Ectodermal cell (in vitro differentiated cells): Measurements from ENCODE around the gene CD300LF.

Experiments used
- H3K27ac ChIP-seq: 2 replicates; pipeline ENCODE4 v1.7.0; 2013; ENCODE audit warnings: mild to moderate bottlenecking, low read depth, low read length; ENCODE audit not compliant: insufficient read depth, poor library complexity, severe bottlenecking
- H3K27me3 ChIP-seq: 2 replicates; pipeline ENCODE4 v1.7.0; 2013; ENCODE audit warnings: mild to moderate bottlenecking, low read length; ENCODE audit not compliant: insufficient read depth, control insufficient read depth, poor library complexity, severe bottlenecking
- H3K36me3 ChIP-seq: one replicate; pipeline ENCODE4 v1.7.0; 2013; ENCODE audit warnings: low read length; ENCODE audit not compliant: control insufficient read depth, insufficient read depth
- H3K4me1 ChIP-seq: one replicate; pipeline ENCODE4 v1.7.0; 2013; ENCODE audit warnings: low read length; ENCODE audit not compliant: control insufficient read depth, insufficient read depth
- H3K4me3 ChIP-seq: 2 replicates; pipeline ENCODE4 v1.7.0; 2013; ENCODE audit warnings: low read depth, low read length, control low read depth; ENCODE audit not compliant: insufficient read depth
- H3K9me3 ChIP-seq: 2 replicates; pipeline ENCODE4 v1.7.0; 2013; ENCODE audit warnings: mild to moderate bottlenecking, low read length, moderate library complexity; ENCODE audit not compliant: control insufficient read depth
- WGBS, 2 experiments: methylation state at CpG; one replicate each; pipeline ENCODE4 v1.1.7; 2013; ENCODE audit warnings: missing lambda C conversion rate in 2 of 2; 5-methylcytosine and 5-hydroxymethylcytosine counted together

CD300LF gene

GRCh38 chr17:74713171-74713755 lies 540 bp upstream of the CD300LF start:
- no peak overlapping the region for H3K27ac ChIP-seq
- peaks cover 4% of the 10 kb centered on the region for H3K27me3 ChIP-seq
- H3K36me3 ChIP-seq = no peaks in the 10 kb centered on the region
- H3K4me1 ChIP-seq = no peaks in the 10 kb centered on the region
- no peak overlapping the region for H3K4me3 ChIP-seq
- no peaks in the 10 kb centered on the region for H3K9me3 ChIP-seq
- WGBS, 2 experiments = 92 to 93% methylated on average over 12 of the region's 12 CpGs

DNA sequence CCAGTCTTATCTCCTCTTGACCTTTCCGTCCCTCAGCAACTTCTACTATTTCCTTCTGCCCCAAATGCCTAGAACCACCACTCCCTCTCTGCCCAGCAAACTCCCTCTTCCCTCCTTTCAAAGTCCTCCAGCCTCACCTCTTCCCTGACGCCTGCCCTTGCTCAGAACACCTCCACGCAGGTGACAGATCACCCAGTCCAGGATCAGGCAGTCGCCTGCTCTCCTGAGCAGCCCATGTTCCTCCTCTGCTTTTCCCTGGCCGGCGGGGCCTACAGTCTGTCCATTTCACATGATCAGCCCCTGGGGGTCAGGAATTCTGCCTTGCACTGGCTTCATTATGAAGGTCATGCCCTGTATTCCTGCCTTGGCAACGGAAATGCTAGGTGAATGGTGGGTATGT lies 422 bp downstream of the CD300LF start:
- peaks cover 4% of the 10 kb centered on the region for H3K27me3 ChIP-seq
- no peak overlapping the region for H3K4me3 ChIP-seq
- no peaks in the 10 kb centered on the region for H3K9me3 ChIP-seq
- WGBS, 2 experiments = 80 to 82% methylated on average over 7 of the region's 7 CpGs
- H3K36me3 ChIP-seq = no peaks in the 10 kb centered on the region
- no peak overlapping the region for H3K27ac ChIP-seq
- no peaks in the 10 kb centered on the region for H3K4me1 ChIP-seq

DNA sequence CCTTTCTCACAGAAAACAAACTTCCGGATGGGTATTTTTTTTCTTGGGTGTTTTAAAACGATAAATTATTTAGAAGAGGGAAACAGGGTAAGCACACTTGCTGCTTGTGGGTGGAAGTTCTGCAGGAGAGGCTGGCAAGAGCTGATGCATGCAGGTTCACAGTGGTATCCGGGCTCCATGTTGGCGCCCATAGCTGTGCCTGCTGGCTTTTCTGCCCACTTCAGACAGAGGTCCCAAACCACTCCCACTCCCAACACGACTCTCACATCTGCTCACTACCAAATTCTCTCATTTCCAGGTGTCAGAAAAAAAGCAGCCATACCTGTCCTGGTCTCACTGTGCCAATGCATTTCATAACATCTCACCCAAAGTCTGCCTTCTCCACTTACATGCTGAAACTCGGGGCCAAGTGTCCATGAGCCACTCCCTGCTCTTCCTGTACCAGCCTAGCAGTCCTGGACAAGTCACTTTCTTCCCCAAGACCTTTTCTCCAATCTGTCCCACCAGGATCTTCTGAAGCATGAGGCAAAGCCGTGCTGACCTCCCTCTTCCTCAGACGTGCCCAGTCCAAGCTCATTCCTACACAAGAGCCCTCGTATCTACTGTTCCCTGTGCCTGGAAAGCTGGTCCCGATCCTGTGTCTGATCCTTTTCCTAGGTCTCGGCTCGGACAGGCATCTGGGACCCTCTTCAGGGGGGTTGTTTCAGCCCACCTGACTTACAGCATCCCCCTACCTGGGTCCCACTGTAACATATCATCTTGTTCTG lies 1.5 kb downstream of the CD300LF start:
- Histone ChIP-seq H3K36me3 (no peaks in the 10 kb centered on the region), H3K9me3 (no peaks in the 10 kb centered on the region), H3K4me1 (no peaks in the 10 kb centered on the region), H3K27me3 (peaks cover 4% of the 10 kb centered on the region), H3K27ac (no peak overlapping the region), H3K4me3 (no peak overlapping the region)
- 84 to 85% methylated on average over 12 of the region's 12 CpGs for WGBS, 2 experiments

GRCh38 chr17:74704544-74704943 lies 8.2 kb downstream of the CD300LF start:
- 94 to 95% methylated on average over 8 of the region's 8 CpGs for WGBS, 2 experiments
- Histone ChIP-seq H3K27me3 (no peaks in the 10 kb centered on the region), H3K27ac (no peak overlapping the region), H3K36me3 (no peaks in the 10 kb centered on the region), H3K4me1 (no peaks in the 10 kb centered on the region), H3K9me3 (no peaks in the 10 kb centered on the region), H3K4me3 (no peak overlapping the region)

DNA sequence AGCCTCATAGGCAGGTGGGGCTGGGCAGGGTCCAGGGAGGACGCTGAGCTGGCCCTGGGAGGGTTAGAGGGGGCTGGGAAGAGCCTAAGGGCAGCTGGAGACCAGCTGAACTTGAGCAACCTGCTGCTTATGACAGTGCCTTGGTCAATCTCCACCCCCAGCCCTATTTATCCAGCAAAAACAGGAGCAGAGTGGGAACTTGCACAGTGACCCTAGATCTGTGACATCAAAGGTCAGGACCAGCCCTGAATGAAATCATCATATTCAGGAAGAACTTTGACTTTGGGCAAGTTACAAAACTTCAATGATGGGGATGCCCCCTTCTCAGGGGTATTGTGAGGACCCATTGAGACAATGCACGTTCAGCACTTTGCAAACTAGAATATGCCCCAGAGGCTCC lies 9.4 kb downstream of the CD300LF start:
- Histone ChIP-seq H3K27ac (no peak overlapping the region), H3K4me1 (no peaks in the 10 kb centered on the region), H3K9me3 (no peaks in the 10 kb centered on the region), H3K4me3 (no peak overlapping the region), H3K36me3 (no peaks in the 10 kb centered on the region), H3K27me3 (no peaks in the 10 kb centered on the region)
- WGBS, 2 experiments = 58 to 70% methylated on average over 2 of the region's 2 CpGs

DNA sequence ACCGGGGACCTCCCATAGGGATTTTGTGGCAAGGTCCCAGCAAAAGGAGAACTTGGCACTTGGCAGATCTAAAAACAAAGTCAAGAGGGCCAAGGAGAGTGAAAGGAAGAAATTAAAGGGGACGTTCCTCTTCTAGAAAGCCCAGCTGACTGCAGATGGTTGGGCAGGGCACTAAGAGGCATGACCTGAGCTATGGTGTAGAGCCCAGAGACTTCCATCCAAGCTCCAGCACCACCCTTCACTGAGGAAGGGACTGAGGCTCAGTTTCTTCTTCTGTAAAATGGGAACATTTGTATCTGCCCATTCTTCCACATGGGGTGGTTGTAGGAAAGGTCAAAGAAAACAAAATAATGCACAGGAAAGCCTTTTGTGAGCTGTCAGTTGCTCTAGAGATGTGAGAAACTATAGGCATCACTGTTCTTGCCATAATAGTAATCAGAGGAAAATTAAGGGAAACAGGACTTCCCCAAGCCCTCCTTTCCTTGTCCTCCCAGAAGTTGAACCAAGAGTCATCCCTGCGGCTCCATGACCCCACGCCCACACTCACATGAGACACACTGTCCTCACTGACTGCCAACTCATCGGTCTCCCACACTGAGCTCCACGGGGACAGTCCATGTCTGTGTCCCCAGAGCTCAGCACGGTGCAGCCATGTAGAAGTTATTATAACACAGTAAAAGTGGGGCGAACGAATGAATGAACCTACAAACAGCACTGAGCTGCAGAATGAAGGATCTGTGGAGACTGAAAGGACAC lies 10.4 kb downstream of the CD300LF start:
- Histone ChIP-seq H3K36me3 (no peaks in the 10 kb centered on the region), H3K4me1 (no peaks in the 10 kb centered on the region), H3K9me3 (no peaks in the 10 kb centered on the region), H3K27ac (no peak overlapping the region), H3K27me3 (no peaks in the 10 kb centered on the region), H3K4me3 (no peak overlapping the region)
- 86 to 87% methylated on average over 9 of the region's 9 CpGs for WGBS, 2 experiments

DNA sequence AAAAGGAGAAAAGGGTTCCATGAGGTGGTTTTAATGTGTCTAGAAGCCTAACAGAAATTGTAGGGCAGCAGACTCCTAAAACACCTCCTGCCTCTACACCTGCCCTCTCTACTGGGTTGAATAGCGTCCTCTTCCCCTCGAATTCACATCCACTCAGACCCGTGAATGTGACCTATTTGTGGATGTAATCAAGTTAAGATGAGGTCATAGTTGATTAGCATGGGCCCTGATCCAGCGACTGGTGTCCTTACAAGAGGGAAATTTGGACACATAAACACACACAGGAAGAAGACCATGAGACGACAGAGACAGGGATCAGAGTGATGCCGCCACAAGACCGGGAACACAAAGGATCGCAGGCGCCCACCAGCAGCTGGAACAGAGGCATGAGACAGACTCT lies 13.5 kb downstream of the CD300LF start:
- Histone ChIP-seq H3K36me3 (no peaks in the 10 kb centered on the region), H3K27ac (no peak overlapping the region), H3K4me3 (no peak overlapping the region), H3K4me1 (no peaks in the 10 kb centered on the region), H3K27me3 (no peaks in the 10 kb centered on the region), H3K9me3 (no peaks in the 10 kb centered on the region)
- WGBS, 2 experiments = 86 to 90% methylated on average over 8 to 9 of the region's 9 CpGs

DNA sequence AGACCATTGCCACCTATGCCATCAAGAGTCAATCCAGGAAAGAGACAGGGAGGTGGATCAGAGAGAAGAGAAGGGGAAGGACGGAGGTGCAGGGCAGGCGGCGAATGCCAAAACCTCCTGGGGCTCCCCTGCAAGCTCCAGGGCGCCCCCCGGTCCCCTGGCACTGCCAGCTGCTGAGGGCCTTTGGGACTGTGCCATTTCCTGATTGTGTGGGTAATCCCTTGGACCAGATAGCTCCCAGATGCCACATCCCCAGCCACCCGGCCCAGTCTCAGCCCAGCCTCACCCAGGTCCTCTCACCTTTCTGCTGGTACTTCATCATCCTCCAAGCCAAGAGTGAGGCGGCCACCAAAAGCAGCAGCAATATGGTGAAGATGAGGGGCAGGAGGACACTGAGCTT lies 14.7 kb downstream of the CD300LF start:
- WGBS, 2 experiments = 89 to 90% methylated on average over 7 of the region's 7 CpGs
- H3K36me3 ChIP-seq = no peaks in the 10 kb centered on the region
- no peaks in the 10 kb centered on the region for H3K4me1 ChIP-seq
- H3K27ac ChIP-seq = no peak overlapping the region
- H3K27me3 ChIP-seq = peaks cover under 1% of the 10 kb centered on the region
- no peak overlapping the region for H3K4me3 ChIP-seq
- H3K9me3 ChIP-seq = no peaks in the 10 kb centered on the region

DNA sequence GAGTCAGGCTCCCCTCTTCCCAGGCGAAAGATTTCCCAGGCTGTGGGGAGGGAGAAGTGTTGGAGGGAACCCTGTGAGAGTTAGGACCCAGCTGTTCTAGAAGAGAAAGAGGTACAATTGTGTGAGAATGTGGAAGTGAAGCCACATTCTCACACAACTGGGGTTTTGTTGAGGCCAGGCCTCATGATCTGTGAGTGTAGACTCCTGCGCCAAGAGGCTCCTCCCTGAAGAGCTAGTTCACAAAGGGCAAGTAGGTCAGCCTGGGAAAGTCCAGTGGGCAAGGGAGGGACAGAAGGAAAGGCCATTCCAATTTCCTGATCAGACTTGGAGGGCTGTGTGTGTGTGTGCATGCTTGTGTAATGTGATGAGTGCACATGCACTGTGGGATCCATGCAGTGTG lies 15.2 kb downstream of the CD300LF start:
- no peak overlapping the region for H3K4me3 ChIP-seq
- peaks cover 3% of the 10 kb centered on the region for H3K27me3 ChIP-seq
- H3K4me1 ChIP-seq = no peaks in the 10 kb centered on the region
- no peaks in the 10 kb centered on the region for H3K9me3 ChIP-seq
- WGBS, 2 experiments = 88 to 97% methylated on average over 2 of the region's 2 CpGs
- H3K36me3 ChIP-seq = no peaks in the 10 kb centered on the region
- H3K27ac ChIP-seq = no peak overlapping the region

DNA sequence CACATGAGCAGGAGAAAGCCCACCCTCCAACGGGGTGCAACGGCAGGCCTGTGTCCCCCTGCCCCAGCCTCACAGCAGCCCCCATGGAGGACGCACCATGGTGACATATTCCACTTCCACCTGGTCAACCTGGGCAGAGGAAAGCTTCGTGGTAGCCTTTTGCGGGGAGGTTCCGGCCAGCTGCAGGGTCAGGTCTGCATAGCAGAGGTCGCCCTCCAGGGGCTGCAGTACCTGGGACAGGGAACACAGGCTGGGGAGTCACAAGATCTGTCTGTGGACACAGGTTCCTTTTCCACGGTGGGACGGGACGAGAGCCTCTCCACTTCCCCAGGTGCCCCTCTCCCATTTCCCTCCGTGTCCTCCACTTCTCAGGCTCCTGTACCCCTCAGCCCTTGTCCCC lies 17.1 kb downstream of the CD300LF start:
- Histone ChIP-seq H3K9me3 (no peaks in the 10 kb centered on the region), H3K27me3 (peaks cover 3% of the 10 kb centered on the region), H3K4me3 (no peak overlapping the region), H3K4me1 (no peaks in the 10 kb centered on the region), H3K36me3 (no peaks in the 10 kb centered on the region), H3K27ac (no peak overlapping the region)
- WGBS, 2 experiments = 84 to 85% methylated on average over 11 of the region's 11 CpGs
